K562 (cell line): ENCODE measurements around the gene NR1H2.

Experiments used
- KAT8 ChIP-seq: fragments of 450-650 bp; IDR thresholded peaks from 2 replicates; pipeline ENCODE4 v1.6.1; 2016; ENCODE audit warnings: low read depth, mild to moderate bottlenecking
- ZNF232 ChIP-seq: sonication (generic); formaldehyde crosslinking; IDR thresholded peaks from 2 replicates; pipeline ENCODE4 v1.8.0; 2022; ENCODE audit warnings: mild to moderate bottlenecking, missing genetic modification reagents

DNA sequence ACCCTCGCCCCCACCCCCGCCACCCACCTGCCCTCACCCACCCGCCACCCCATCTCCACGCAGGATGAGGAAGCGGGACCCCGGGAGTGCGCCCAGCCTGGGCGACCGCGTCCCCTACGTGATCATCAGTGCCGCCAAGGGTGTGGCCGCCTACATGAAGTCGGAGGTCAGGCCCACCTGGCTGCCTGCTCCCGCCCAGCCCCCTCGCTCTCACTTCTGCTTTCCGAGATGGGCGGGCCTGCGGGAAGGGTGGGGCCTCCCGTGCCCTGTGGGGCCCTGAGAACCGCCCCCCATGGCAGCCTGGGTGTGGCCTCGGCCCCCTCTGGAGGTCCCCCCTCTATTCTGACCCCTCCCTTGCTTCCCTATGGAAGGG, 39.4 kb downstream of the NR1H2 start:
- TF ChIP-seq ZNF232 (no peak), KAT8 (no peak)
